ENCODE measurements around the gene ENPP1. TPM values are rescaled to one million over a fixed set of nuclear protein-coding genes. Genes with fewer than 3 reads are reported as not detected.

Gene ENPP1
- 0.41 TPM for total RNA-seq

DNA sequence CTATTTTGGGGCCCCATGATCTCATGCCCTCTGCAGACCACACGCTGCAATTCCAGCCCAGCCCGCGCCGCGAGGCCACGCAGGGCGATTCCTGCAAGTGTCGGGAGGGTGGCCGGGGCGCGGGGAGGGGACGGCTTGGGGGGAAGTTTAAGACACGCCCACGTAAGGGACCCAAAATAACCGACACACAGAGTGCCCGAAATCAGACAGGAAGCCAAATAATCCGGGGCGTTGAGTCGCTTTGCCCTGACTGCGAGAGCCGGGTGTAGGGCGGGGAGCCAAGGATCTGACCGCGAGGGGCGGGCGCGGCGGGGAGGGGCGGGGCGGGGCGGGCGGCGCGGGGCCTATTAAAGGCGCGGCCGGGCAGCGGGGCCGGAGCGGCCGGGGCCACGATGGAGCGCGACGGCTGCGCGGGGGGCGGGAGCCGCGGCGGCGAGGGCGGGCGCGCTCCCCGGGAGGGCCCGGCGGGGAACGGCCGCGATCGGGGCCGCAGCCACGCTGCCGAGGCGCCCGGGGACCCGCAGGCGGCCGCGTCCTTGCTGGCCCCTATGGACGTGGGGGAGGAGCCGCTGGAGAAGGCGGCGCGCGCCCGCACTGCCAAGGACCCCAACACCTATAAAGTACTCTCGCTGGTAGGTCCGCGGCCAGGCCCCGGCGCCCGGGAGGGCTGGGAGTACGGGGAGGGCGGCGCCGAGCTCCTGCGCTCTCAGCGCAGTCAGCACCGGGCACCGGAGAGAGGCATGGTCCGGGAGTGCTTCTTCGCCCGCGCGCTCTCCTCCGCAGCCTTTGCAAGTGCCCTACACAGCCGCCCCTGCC lies at the start of gene ENPP1:
TSS of gene ENPP1 (plus strand) at position 377 of the 816 bp plus-strand sequence. CDS start at position 393, 16 bp downstream.
- peak; percentile 74 to 77 for DNase-seq (ENCODE audit: low spot score in 2 of 2)
- FAIRE-seq: no peak

DNA sequence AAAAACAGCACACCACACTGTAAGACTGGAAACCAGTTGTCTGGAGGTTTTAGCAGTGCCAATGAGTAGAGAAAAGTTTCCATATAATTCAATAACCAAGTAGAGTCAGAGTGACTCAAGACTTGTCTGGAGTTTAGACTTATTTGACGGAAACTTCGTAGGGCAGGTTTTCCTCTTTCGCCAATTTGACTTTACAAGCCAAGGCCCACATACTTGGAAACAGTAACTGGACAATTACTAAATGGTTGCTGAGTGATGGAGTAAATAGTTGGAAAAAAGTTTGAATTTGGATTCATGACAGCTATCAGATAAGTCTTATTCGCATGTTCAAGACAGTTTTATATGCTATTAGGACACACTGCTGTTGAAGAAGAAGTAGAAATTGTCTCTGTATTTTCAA lies 48.9 kb upstream of the ENPP1 start:
- no peak for DNase-seq (ENCODE audit: low spot score in 2 of 2)
- FAIRE-seq: no peak

DNA sequence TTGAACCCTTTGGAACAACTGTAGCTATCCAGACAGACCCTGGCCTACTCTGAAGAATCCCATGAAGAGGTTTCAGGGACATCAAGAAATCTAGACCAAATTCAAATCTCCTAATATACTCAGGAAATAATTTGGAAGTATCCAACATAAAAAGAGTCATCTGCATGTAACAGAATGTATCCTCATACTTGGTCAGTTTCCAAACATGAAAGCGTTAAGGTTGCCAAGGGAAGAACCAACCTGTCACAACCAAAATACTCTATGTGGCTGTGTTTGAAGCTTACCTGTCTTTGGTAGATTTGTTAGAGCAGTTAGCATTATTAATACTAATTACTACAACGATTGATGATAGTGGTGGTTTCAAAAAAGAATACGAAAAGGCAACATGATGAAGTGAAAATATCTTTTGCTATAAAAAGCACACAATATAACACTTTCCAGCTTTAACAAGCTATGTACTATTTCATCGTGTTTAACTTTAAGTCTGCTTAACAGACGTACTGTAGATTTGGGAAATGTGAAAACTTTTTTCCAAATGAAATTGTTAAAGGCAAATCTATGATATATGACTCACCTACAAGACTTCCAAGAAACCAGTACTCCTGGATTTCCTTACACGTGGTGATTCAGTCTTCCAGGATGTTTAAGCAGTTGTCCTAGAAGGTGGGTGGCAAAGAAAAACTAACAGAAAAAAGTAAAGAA lies 46.6 kb upstream of the ENPP1 start:
- DNase-seq (ENCODE audit: low spot score in 2 of 2) (peak in 1 of 2 donors; percentile 5), FAIRE-seq (no peak)

DNA sequence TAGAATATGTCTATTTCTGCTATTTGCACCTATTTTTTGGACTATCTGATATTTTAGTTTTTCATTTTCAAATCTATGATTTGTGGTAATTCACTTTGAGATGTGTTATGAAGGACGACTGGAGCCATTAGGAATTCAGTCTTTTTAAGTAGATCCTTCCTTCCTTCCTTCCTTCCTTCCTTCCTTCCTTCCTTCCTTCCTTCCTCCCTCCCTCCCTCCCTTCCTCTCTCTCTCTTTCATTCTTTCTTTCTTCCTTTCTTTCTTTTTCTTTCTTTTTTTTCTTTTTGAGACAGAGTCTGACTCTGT lies 46.1 kb upstream of the ENPP1 start:
- FAIRE-seq: no peak

DNA sequence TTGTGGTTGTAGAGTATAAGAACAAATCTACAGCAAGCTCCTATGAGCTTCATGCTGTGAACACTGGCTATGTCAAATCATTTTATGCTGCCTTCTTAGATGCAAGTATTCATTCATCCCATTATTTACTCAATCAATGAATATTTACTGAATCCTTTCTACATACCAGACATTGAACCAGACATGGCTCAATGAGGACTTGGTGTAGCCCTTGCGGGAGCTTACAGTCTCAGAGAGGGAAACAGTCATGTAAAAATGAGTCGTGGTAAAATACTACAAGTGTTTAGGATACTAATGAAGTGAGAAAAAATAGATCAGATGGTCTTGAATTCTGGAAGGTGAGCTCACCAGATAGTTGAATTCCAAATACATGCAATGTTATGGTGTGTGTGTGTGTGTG lies 44.8 kb upstream of the ENPP1 start:
- DNase-seq (ENCODE audit: low spot score in 2 of 2) (no peak), FAIRE-seq (no peak)

More for the DNA sequence above, 46.1 kb upstream of the ENPP1 start:
- no peak for DNase-seq (ENCODE audit: low spot score in 2 of 2)

DNA sequence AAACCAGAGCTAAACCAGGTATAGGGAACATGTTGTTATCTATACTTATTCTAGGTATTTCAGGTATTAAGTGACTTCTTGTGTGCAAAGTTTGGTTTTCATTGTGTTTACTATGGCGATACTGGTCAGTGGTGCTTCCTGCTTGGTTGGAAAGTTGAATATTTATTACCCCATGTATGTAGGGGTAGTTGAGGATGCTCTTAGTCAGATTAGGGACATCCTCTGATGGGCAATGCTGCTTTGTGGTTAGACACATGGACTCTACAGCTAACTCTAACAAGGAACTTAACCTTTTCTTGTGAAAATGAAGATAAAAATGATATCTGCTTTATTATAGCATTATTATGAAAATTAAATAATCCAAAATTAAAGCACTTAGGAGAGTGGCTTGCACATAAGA lies 44.1 kb upstream of the ENPP1 start:
- FAIRE-seq (no peak), DNase-seq (ENCODE audit: low spot score in 2 of 2) (no peak)

DNA sequence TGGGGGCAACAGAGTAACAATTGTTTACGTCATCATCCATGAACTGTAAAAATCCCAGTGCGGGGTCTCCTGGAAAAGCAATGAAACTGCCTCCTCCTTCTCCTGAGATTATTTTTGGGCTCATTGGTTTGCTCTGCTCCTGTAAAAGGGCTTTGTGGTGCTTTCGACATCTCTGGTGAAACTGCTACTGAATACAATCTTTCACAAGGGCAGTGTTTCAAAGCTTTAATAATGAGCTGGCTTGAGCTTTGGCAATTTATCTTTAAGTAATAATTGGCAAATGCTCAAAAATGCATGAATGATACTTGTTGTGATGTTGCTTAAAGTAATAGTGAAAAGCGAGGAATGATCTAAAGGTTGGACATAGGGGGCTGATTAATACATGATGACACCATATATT lies 43.5 kb upstream of the ENPP1 start:
- no peak for DNase-seq (ENCODE audit: low spot score in 2 of 2)
- FAIRE-seq: no peak

DNA sequence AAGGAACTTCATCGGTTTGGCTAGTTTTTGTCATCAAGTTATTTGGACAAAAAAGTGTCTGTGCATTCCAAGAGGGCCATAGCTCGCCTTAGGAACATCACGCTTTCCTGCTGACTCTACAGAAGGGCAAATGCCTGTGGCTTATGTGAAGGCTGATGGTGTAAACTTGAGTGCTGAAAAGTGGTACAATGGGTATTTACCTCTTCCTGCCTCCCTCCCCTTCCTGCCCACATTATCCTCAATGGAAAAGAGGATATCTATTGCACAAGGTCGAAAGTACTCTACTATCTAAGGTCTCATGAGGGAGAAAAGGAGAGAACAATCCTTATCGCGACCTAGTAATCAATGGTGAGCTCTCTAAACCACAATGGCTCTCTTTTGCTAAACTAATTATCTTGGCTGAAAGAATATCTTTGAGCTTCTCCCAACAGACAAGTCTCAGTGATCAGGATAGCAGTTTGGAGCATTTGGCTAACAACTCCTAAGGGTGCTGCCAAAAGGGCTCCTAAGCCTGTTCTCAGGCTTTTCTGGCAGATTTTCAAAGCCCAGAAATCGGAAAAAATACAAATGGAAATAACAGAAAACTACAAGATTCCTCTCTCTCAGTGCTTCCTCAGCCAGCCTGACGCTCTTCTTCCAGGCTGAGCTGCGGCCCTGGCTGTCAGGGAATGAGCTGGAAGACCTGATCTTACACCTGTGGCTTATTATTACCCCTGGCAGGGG lies 42.6 kb upstream of the ENPP1 start:
- DNase-seq (ENCODE audit: low spot score in 2 of 2): no peak
- FAIRE-seq: no peak

DNA sequence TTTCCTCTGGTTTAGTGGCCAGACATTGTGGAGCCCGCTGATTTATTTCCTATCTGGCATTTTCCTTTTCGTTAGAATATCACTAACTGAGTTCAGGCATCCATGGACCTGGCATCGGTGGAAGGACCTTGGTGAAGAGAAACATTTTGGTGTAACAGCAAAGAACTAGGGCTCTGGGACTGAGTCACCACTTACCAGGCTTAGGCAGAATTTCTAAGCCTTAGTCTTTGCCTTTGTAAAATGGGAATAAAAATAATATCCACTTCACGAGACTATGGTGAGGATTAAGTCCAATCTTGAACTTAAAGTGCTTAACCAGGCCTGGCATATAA lies 42.0 kb upstream of the ENPP1 start:
- FAIRE-seq: no peak
- DNase-seq (ENCODE audit: low spot score in 2 of 2): no peak

DNA sequence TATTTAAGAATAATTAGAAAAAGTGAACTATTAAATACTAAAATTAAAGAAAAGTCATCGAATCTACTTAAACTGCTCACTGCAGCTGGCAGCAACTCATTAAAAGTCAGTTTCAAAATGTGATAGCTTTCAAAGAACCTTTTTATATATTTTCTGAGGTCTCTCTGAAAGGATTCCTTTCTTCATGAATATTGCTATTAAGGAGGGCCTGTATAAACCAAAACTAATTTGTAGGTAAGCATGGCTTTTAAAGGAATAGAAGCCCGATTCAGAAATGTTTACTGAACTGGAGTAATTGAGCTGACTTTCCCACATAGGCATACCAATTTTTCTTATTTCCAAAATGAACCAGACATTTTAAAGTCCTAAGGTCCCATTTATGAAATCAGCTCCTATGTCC lies 41.2 kb upstream of the ENPP1 start:
- DNase-seq (ENCODE audit: low spot score in 2 of 2): no peak
- no peak for FAIRE-seq

DNA sequence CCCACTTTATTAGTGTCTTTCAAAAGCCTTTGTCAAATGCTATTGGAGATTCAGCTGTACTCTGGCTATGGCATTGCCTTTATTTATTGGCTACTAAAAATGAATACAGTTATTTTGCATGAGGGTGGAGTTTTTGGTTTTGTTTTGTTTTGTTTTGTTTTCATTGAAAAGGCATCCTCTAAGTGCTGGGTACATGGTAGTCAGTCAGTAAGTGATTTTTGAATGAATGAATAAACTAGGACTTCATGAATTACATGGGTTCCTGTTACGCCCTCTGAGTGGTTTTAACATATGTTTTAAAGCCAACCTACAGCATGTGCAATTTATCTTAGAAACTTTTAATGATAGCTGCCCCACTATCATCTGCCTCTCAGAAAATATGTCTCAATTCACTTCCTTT lies 38.9 kb upstream of the ENPP1 start:
- no peak for DNase-seq (ENCODE audit: low spot score in 2 of 2)
- no peak for FAIRE-seq

DNA sequence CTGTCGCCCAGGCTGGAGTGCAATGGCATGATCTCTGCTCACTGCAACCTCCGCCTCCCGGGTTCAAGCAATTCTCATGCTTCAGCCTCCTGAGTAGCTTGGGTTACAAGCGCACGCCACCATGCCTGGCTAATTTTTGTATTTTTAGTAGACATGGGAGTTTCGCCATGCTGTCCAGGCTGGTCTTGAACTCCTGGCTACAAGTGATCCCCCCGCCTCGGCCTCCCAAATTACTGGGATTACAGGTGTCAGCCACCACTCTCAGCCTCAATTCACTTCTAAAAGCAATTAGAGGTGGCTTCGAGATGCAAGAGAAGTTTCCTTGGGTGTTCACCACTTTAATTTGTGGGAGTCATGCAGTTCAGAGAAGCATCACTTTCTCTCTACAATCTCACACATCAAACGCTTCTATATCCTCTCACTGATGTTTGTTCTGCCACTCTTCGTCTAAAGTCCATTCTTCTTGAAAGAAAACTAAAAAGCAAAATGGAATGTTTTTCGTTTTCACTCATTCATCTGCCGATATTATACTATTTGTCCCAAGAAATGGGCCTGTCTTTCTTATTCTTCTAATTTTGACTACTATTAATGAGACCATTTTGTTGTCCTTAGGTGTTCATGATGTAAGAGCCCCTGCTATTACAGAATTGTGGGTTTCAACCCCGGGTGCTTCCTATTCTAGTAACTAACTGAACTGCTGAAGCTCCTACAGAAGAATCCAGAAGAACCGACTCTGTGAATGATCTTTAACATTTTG lies 38.3 kb upstream of the ENPP1 start:
- DNase-seq (ENCODE audit: low spot score in 2 of 2) (no peak), FAIRE-seq (no peak)

DNA sequence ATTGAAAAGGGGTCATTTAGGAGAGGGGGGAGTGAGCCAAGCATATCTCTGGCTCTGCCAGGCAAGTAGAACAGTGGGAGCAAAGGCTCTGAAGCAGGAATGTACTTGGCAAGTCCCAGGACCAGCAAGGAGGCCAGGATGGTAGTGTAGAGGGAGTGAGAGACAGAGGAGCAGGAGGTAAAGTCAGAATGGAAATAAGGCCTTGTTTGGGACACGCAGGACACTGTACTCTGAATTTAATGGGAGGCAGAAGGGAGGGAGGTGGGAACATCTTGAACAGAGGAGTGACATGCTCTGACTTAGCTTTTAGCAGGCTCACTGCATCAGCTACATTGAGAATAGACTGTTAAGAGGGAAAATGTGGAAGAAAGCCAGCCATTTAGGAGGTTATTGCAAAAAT lies 37.0 kb upstream of the ENPP1 start:
- DNase-seq (ENCODE audit: low spot score in 2 of 2) (no peak), FAIRE-seq (no peak)

DNA sequence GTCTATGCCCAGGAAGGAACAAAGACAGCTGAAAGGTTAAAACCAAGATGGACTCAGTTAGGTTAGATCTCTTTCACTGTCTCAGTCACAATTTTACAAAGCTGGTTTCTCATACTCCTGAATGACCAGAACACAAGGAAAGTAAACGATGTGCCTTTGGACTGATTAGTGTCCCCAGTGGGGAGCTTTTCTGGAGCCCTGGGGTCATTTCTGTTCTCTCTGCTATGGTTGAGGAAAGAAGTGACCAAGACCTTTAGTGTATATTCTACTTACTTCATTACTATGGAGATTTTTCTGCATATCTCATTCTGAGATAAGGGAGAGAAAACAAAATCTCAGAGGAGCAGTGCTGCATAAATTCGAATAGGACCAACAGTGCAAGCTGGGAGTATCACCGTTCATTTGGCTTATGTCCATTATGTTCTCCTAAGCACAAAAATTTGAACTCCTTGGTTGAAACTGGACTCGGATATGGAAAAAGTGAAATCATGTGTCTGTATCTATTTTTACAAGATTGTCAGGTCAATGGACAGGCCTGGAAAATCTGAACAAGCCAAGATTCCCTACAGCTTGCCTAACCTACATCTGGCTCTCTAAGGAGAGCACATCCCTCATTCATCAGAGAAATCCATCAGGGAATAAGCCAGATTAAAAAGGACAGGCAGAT lies 34.4 kb upstream of the ENPP1 start:
- no peak for DNase-seq (ENCODE audit: low spot score in 2 of 2)
- no peak for FAIRE-seq

DNA sequence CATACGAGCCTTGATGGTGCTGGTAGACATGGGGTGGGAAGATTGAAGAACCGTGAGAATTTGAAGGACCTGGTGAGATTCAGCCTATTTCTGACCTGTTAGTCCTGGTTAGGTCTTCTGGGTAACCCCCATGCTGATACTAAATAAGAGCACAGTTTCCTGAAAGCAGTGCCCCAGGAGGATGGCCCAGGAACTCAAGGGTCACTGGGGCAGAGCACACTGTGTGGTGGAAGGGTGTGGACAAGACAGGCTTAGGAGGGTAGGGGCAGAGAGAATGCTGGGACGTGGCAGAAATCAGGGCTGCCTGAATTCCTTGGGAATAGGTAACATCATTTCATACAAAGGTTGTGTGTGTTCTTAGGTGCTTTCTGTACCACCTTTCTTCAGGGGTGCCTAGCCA lies 31.9 kb upstream of the ENPP1 start:
- FAIRE-seq: no peak
- DNase-seq (ENCODE audit: low spot score in 2 of 2): no peak

DNA sequence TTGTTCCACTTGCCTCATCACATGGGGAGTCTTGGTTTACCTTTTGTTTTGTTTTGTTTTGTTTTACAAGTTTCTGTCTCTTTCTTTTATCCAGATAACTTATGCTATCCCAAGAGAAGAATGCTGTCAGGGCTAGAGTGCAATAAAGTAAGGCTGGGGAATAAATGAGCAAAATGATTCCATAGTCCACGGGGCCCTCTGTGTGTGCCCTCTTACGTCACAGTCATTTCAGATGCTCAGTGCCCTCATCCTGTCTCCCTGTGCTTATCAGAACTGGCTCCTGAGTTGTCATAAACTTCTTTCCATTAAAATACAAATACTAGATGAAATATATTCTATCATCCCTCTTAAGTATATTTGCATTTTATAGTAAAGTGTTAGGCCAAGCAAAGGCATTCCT lies 30.8 kb upstream of the ENPP1 start:
- DNase-seq (ENCODE audit: low spot score in 2 of 2) (no peak), FAIRE-seq (no peak)

DNA sequence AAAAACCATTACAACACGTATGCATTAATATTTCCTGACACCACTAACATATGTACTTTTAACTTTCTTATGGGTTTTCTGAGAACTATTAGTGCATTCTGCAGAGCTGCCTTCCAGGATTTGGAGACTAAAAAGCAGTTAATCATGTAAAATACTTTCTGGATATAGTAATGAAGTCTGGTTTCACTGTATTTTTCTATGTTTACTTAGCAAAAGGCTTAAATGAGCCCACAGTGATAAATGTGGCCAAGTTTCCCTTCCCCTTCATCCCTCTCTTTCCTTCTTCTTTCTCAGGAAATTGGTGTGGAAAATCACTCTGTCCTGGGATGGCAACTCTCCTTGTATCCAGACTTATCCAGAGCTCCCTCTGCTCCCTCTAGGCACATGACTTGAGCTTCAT lies 29.7 kb upstream of the ENPP1 start:
- FAIRE-seq (no peak), DNase-seq (ENCODE audit: low spot score in 2 of 2) (no peak)

DNA sequence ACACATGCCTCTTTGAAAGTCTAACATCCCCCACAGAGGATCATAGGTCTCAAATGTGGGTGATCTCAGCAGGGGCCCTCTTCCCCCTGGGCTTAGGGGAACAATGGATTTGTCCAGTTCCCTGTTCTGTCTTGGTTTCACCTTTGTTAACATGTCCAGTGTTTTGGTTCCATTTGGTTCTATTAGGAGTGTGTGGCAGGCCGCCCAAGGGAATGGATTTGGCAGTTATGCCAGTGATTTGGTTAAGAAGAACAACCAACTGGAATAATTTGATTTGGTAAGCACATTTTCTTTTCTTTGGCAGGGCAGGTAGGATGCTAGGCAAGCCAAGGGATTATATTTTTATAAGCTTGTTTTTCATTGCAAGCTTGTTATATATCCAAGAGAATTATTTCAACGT lies 28.5 kb upstream of the ENPP1 start:
- no peak for FAIRE-seq
- no peak for DNase-seq (ENCODE audit: low spot score in 2 of 2)

DNA sequence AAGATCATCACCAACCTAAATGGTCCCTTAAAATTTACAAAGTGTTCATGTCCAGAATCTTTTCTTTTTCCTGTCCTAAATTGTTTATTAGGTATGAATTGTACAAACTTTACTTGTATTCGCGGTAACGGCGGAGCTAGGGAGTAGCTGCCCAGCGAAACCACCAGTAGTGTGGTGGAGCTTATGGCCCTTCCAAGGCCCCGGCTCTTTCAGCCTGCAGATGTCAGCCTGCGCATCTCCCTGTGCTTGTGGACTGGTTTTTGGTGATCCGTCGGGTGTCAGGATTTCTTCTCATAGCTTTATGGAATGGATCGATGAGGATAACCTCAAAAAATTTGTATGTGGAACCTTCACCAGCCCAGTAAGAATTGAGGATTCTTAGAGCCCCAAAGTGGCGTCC lies 27.2 kb upstream of the ENPP1 start:
- FAIRE-seq: no peak
- DNase-seq (ENCODE audit: low spot score in 2 of 2): no peak

DNA sequence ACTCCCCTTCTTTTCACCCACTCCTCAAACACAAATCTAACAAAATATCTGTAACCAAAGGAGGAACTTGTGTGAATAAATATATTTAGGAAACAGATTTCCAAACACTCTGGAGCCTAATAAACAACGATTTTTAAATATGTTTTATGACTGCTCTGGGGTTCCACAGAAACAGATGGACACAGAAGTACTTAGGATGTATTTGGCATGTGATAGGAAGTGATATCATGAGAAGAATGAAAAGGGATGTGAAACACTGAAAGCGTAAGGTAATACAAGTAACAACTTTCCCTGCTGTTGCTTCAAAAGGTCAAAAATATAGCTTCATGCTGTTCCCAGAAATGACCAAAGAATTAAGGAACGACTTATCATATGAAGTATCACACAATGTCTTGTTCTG lies 26.1 kb upstream of the ENPP1 start:
- no peak for DNase-seq (ENCODE audit: low spot score in 2 of 2)
- FAIRE-seq: no peak

DNA sequence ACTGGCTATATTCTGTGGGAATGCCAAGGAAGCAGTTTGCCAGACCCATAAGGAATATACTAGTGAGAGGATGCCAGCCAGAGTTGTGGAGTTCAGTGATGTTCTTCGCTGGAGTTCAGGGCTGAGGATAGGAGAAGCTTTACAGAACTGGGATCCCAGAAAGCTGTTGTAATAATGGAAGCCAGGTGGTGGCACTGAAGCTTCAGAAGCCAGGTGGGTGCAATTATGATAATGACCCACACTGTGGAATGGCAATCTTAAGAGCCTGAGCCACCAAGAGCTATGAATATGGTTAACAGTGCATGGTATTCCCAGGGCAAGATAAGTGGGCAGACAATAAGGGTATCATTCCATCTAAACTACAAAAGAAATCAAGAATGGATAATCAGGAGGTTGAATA lies 25.1 kb upstream of the ENPP1 start:
- FAIRE-seq (no peak), DNase-seq (ENCODE audit: low spot score in 2 of 2) (no peak)

Measured in frontal cortex (tissue), 4 donors.